GM12873 (cell line): ENCODE measurements around the gene MRPL37.

Experiments used
- CTCF ChIP-seq: IDR thresholded peaks from 2 replicates; pipeline ENCODE4 v1.5.1; 2012; ENCODE audit warnings: low read depth, mild to moderate bottlenecking, moderate library complexity, low read length, control low read depth; ENCODE audit not compliant: insufficient read depth; ENCODE audit errors: missing control alignments

Gene MRPL37

GRCh38 chr1:54246116-54246721 is 46.3 kb downstream of the MRPL37 start:
- no peak for TF ChIP-seq CTCF

GRCh38 chr1:54247863-54248515 is 48.0 kb downstream of the MRPL37 start:
- TF ChIP-seq CTCF, result no peak

GRCh38 chr1:54248966-54249365 is 49.0 kb downstream of the MRPL37 start:
- no peak for TF ChIP-seq CTCF

GRCh38 chr1:54249819-54250435 is 50.0 kb downstream of the MRPL37 start:
- no peak for TF ChIP-seq CTCF

GRCh38 chr1:54250670-54251069 is 50.7 kb downstream of the MRPL37 start:
- no peak for TF ChIP-seq CTCF

GRCh38 chr1:54252371-54252936 is 52.5 kb downstream of the MRPL37 start:
- TF ChIP-seq CTCF, result no peak

GRCh38 chr1:54253480-54253879 is 53.5 kb downstream of the MRPL37 start:
- TF ChIP-seq CTCF, result no peak
